Fibroblast of skin of scalp (primary cell): ENCODE results near the gene VAV2.
A peak's percentile ranks its signal among the peaks of the same experiment; 100 is the strongest.

Experiments used
- DNase-seq: peaks from one replicate; pipeline ENCODE4 v3.0.0-alpha.2; 2013

Gene VAV2

DNA sequence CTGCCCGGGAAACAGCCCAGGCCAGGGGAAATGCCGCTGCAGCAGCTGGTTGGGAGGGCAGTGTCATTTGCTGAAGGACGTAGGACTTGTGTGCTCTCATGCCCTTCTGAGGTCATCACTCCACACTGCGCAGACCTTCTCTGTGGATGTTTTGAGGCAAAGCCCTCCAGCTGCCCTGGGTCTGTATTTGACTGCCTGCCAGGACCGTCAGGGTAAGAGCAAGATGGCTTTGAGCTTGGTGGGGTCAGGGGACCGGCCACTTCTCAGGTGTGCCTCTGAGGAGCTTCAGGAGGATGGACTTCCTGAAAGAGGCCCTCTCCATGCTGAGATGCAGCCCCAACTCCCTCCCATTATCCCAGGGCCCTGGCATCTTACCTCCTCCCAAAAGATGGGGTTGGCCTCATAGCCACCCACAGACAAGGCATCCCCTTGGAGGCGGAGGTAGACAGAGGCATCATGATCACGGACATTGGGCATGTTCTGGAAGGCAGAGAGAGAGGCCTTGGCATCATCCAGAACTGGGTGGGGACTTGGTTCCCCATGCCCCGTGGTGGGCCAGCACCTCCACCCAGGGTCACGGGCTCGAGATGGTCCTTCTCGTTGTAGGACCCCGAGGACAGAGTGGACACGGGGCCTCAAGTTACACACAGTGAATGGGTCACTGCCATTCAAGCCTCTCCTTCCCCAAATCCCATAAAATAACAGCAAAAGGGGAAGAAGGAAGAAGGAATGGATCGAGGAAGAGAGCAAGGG is 273.4 kb downstream of the VAV2 start:
- no peak for DNase-seq

- no peak for DNase-seq
Measured at GRCh38 chr9:133717113-133718031, 274.8 kb downstream of the VAV2 start.

DNA sequence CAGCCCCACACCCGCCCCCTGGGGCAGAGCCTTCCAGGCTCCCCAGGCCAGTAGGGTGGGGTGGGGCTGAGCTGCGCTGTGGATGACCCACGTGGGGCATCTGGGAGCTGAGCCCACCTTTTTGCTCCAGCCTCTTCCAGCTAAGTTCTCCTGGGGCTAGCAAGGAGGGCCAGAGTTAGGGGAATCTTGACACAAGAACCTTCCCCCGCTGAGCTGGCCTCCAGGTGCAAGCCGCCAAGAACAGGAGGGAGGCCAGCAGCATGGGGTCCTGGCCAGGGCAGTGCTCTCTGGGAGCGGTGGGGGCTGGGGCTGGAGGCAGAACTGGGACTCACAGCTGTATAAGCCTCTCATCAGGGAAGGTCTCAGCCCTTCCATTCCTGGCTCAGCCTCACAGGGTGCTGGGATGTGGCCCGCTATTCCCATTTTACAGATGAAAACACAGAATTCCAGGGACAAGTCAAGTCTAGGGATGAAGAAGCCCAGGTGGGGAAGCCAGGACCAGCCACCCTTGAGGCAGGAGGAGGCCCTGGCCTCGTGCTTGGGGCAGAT is 275.5 kb downstream of the VAV2 start:
- DNase-seq: no peak

DNA sequence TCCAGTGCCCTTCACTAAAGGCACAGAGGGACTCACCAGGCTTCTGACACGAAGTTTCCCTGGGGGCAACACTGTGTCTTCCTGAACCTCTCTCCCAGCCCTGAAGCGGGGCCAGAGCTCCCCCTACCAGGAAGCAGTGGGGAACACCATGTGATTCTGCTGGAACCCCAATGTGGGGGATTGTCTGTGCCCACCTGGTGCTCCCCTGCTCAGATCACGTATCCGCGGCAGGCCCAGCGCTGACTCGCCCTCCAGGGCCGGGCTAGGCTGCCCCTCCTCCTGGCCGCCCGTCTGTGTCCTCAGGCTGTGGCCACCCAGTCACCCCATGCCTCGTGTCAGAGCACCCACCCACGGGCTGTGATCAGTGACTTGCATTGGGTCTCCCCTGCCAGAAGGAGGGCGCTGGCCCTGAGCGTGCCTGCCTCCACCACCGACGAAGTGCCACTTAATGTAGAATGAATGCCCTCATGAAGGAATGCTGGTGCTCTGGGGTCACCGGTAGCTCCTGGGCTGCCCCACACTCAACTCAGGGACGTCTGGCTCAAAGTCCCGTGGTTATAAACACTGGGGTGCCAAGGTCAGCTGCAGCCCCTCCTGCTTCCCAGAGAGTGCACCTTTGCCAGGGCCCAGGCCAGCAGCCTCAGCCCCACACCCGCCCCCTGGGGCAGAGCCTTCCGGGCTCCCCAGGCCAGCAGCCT is 276.1 kb downstream of the VAV2 start:
- DNase-seq: peak; percentile 38

DNA sequence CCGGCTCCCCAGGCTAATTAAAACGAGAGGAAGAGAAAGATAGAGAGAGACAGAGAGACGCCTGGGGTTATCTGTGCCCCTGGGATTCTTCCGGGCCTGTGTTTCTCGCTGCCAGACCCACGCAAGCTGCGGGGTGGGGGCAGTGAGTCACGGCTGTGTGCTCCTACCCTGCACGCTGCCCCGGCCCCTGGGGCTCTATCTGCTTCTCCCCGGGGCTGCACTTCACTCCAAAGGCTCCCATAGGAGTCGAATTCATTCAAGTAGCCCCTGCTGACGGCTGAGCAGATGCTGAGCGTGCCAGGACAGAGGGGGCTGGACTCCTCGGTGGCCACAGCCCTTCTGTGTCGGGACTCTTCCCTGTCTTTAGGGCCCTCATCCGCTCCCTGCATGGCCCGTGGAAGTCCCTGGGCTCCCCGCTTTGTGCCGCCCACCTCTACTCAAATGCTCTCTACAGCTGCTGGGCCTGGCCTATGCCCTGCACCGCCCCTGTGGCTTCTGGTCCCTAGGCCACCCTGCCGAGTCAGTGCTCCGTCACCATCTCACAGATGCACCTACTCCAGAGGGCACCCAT is 276.7 kb downstream of the VAV2 start:
- DNase-seq: peak; percentile 54

- peak; percentile 84 for DNase-seq
Measured at GRCh38 chr9:133714606-133715294, 277.4 kb downstream of the VAV2 start.

- DNase-seq: no peak
Measured at GRCh38 chr9:133713960-133714495, 278.1 kb downstream of the VAV2 start.

- DNase-seq: no peak
Measured at GRCh38 chr9:133713150-133713959, 278.8 kb downstream of the VAV2 start.

GRCh38 chr9:133712221-133713100 is 279.7 kb downstream of the VAV2 start:
- DNase-seq: no peak
